ENCODE measurements around the gene SSTR5.

Gene SSTR5

DNA sequence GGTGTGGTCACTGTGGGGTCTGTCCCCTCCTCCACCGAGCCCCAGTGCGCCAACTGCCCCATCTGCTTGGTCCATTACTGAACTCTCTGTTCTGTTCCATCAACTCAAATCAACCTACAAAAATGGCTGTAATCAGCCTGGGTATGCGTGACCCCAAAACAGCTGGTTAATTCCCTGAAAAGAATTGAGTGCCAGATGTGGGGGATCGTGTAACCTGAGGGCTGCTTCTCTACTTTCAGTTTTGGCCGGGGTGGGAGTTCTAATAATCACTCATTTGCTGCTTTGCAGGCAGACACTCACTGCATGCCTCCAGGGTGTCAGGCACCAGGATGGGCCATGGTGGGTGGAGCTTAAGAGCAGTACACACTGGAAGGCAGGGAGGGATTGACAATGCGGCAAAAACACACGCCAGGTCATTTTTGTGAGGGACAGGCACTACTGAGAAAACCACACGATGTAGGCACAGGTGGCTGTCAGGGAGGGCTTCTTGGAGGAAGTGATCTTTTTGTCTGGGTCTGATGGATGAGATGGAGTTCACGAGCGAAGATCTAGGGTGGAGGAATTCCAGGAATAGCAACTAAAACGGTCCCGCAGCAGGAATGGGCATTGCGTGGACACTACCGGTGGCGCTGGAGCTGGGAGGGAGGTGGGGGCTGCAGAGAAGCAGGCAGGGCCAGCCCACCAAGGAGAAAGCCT, 30.4 kb upstream of the SSTR5 start:
- no peak overlapping the region for H3K27ac ChIP-seq
- TF ChIP-seq, protein P1, sequence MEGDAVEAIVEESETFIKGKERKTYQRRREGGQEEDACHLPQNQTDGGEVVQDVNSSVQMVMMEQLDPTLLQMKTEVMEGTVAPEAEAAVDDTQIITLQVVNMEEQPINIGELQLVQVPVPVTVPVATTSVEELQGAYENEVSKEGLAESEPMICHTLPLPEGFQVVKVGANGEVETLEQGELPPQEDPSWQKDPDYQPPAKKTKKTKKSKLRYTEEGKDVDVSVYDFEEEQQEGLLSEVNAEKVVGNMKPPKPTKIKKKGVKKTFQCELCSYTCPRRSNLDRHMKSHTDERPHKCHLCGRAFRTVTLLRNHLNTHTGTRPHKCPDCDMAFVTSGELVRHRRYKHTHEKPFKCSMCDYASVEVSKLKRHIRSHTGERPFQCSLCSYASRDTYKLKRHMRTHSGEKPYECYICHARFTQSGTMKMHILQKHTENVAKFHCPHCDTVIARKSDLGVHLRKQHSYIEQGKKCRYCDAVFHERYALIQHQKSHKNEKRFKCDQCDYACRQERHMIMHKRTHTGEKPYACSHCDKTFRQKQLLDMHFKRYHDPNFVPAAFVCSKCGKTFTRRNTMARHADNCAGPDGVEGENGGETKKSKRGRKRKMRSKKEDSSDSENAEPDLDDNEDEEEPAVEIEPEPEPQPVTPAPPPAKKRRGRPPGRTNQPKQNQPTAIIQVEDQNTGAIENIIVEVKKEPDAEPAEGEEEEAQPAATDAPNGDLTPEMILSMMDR (IDR thresholded peaks at IDR 0.05), result no peak
- no peak for TF ChIP-seq ZFX (IDR thresholded peaks at IDR 0.05; ENCODE audit: borderline replicate concordance)

DNA sequence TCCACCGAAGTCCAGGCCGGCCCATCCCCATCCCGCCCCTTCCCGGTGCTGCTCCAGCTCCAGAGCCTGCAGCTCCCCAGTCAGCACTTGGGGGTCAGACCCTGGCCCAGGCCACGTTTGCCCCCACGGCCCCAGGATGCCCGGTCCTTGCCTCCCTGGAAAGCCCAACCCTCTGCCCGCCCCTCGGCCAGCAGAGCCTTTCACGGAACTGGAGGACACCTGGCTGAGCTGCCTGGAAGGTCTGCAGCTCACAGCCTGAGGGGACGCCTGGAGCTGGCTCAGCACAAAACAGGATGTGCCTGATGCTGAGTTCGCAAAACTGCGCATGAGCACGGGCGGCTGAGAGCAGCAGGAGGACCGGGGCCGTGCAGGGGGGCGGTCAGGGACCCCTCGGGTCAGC, 29.7 kb upstream of the SSTR5 start:
- H3K27ac ChIP-seq, result no peak overlapping the region
- TF ChIP-seq ZFX (IDR thresholded peaks at IDR 0.05; ENCODE audit: borderline replicate concordance), result no peak
- TF ChIP-seq, protein P1 (IDR thresholded peaks at IDR 0.05), result no peak

DNA sequence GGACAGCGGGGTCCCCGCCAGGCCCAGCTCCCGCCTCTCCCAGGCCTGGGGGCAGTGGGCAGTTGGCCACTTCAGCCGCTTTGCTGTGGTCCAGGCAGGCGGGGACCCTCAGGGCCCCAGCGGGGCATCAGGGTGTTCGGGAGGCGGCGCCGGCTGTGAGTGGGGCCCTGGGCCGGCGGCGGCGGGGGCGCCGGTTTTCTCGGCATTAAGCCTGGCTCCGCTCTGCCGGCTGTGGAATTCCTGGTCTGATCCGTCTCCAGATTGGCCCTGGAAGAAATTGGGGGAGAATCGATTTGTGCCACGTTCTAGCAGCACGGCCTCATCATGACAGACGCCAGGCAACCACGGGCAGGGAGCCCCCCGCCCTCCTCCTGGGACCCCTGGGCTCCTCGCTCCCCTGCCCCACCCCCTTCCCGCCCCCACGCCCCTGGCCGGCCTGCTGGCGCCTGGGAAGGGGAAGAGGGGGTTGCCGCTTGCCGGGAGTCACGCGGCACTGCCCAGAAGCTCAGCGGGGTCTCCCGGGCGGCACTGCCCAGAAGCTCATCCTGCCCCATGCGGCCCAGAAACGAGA, 28.6 kb upstream of the SSTR5 start:
- no peak for TF ChIP-seq ZFX (IDR thresholded peaks at IDR 0.05; ENCODE audit: borderline replicate concordance)
- TF ChIP-seq, protein P1 (IDR thresholded peaks at IDR 0.05), result no peak
- H3K27ac ChIP-seq, result no peak overlapping the region

DNA sequence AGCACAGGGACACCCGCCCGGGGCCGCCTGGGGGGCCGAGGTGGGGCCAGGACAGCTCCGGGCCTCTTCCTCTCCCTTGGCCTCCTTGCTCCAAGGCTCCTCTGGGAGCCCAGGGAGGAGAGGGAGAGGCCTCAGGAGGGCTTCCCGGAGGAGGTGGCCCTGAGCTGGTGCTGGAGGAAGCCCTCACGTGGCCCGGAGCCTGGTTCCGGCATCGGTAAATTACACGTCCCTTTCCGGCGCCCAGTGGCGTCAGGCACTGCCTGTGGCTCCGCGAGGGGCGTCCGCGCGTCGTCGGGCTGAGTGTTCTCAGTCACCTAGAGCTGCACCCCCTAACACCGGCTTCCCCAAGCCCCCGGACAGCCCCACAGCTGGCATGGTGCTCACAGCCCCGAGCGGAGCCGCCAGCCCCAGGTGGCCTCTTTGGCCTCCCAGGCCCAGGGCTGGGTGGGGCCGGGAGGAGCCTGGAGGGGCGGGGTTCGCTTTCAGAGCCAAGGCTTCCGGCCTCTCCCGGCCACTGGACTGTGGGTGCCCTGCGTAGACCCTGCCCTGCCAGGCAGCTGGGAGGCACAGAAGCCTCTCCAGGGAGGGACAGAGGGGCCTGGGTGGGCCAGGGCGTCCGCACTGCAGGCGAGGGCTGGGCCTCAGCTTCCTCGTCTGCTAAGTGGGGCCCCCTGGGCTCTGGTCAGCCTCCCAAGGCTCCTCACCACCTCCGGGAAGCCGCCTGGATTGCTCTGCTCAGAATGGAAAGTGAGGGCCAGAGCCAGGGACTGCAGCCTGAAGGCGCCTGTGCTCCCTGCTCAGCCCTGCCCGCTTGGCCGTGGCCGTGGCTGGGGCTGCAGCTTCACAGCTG, 27.9 kb upstream of the SSTR5 start:
- TF ChIP-seq, protein P1 (IDR thresholded peaks at IDR 0.05), result no peak
- no peak for TF ChIP-seq ZFX (IDR thresholded peaks at IDR 0.05; ENCODE audit: borderline replicate concordance)
- H3K27ac ChIP-seq, result no peak overlapping the region

DNA sequence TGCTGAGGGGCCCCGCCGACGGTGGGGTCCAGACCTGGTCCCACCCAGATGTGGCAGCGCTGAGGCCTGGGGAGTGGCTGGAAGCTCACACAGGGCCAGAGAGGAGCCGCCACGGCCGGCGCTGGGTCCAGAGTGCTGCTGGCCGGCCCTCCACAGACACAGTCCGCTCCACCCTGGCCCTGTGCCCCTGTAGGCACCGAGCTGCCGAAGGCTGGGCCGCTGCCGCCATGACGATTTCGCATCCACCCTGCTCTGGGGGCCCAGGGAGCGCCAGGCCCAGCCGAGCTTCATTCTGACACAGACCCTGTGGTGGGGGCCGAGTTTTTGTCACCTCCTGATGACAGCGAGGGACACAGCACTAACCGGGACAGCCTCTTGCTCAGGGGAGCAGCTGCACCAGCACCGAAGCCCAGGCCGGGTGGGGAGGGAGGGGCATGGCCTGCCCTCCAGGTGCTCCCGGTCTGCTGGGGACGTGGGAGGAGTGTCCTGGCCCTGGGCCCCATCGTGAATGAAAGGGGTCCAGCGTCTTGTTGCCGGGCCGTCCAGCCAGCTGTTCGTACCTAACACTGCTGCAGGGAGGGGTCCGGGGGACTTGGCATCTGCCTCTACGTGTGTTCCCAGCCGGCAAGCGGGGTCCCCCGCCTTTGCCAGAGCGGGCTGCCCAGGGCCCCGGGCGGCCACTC, 27.1 kb upstream of the SSTR5 start:
- TF ChIP-seq, protein P1 (IDR thresholded peaks at IDR 0.05), result no peak
- TF ChIP-seq ZFX (IDR thresholded peaks at IDR 0.05; ENCODE audit: borderline replicate concordance), result no peak
- no peak overlapping the region for H3K27ac ChIP-seq

DNA sequence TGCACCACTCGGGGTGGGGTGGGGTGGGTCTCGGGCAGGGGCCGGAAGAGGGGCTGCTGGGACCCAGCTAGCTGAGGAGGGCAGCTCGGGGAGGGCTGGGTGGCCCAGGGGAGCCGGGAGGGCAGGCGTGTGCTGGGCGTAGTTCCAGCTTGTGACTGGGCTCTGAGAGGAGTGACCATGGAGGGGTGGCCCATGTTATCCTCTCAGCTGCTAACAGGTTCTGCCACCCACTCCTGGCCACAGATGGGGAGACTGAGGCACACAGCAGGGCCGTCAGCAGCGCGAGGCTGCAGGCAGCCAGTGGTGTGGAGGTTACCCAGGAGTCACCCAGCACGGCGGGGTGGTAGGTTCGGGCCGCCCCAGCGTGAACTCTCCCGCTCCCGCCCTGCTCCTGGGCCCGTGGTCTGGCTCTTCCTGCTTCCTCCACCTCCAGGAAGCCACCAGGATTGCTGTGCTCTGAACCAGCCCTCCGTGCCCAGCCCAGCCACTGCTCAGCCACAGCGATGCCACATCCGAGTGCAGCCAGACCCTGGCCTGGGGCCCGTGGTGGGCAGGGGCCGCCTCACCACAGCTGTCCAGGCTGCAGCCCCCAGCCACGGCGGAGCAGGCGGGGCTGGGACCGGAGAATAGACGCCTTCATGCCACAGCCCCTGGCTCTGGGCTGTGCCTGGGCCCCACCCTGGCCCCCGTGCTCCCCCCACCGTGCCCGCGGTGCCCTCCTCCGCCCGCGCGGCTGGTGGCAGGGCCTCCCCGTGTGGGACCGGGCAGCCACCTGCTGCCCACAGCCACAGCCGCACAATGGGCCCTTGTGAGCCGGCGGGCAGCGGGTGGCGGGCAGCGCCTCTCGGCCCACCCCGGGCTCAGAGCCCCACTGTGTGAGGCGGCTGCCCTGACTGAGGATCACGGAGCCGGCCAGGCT, 26.3 kb upstream of the SSTR5 start:
- TF ChIP-seq, protein P1 (IDR thresholded peaks at IDR 0.05), result no peak
- no peak for TF ChIP-seq ZFX (IDR thresholded peaks at IDR 0.05; ENCODE audit: borderline replicate concordance)

More for the DNA sequence above, 26.3 kb upstream of the SSTR5 start:
- no peak overlapping the region for H3K27ac ChIP-seq

Data from 22Rv1 (cell line).